Measurements from ENCODE around the gene KPNA2.
"Not testable (repeated sequence)": the region's sequence is repeated elsewhere in the genome, so short reads cannot be mapped to it uniquely, and the experiment has no call there.

GRCh38 chr17:68049812-68050437 lies 14.4 kb downstream of the KPNA2 start:
- not testable (repeated sequence) for TF ChIP-seq POLR2A (IDR thresholded peaks at IDR 0.05; ENCODE audit: low read depth, low read length); POLR2AphosphoS5 (IDR thresholded peaks at IDR 0.05; ENCODE audit: low read depth, low read length); TAF1 (IDR thresholded peaks at IDR 0.05; ENCODE audit: borderline replicate concordance, low read depth, low read length)
